ENCODE results near the gene ROR1. TPM values are rescaled to one million over a fixed set of nuclear protein-coding genes. Genes with fewer than 3 reads are reported as not detected.

ROR1 gene
- total RNA-seq, 2 experiments from 2014 or later: not detected

- ChIA-PET POLR2A (interaction anchor here (0.5 kb wide), 1 partner anchor 13 kb away, joined by 3 read pairs; no protein-coding TSS in a partner anchor), CTCF (no interaction called here)
- DNase-seq: no peak
Measured at GRCh38 chr1:64021066-64021465, 247.2 kb downstream of the ROR1 start.

GRCh38 chr1:64025051-64025450 is 251.2 kb downstream of the ROR1 start:
- H3K4me1 Mint-ChIP-seq (ENCODE audit: low read depth): peaks cover 1% of the 10 kb centered on the region
- CTCF ChIA-PET: no interaction called here
- no peak overlapping the region for H3K4me3 Mint-ChIP-seq
- DNase-seq (no peak), ATAC-seq (no peak)
- H3K9me3 Mint-ChIP-seq (ENCODE audit: insufficient read depth): no peaks in the 10 kb centered on the region
- no peaks in the 10 kb centered on the region for H3K36me3 Mint-ChIP-seq (ENCODE audit: low read depth)
- H3K27ac Mint-ChIP-seq: no peak overlapping the region
- H3K27me3 Mint-ChIP-seq (ENCODE audit: low read depth): no peaks in the 10 kb centered on the region
- POLR2A ChIA-PET: no interaction called here

More at GRCh38 chr1:64021066-64021465, 247.2 kb downstream of the ROR1 start:
- no peaks in the 10 kb centered on the region for H3K27me3 Mint-ChIP-seq (ENCODE audit: low read depth)
- H3K9me3 Mint-ChIP-seq (ENCODE audit: insufficient read depth): no peaks in the 10 kb centered on the region
- no peak overlapping the region for H3K27ac Mint-ChIP-seq
- H3K4me3 Mint-ChIP-seq: no peak overlapping the region
- H3K4me1 Mint-ChIP-seq (ENCODE audit: low read depth): peaks cover 6% of the 10 kb centered on the region
- H3K36me3 Mint-ChIP-seq (ENCODE audit: low read depth): no peaks in the 10 kb centered on the region
- no peak for ATAC-seq

- ChIA-PET POLR2A (no interaction called here), CTCF (no interaction called here)
- H3K9me3 Mint-ChIP-seq (ENCODE audit: insufficient read depth): no peaks in the 10 kb centered on the region
- no peaks in the 10 kb centered on the region for H3K27me3 Mint-ChIP-seq (ENCODE audit: low read depth)
- H3K36me3 Mint-ChIP-seq (ENCODE audit: low read depth): no peaks in the 10 kb centered on the region
- no peaks in the 10 kb centered on the region for H3K4me1 Mint-ChIP-seq (ENCODE audit: low read depth)
- DNase-seq: no peak
- H3K4me3 Mint-ChIP-seq: no peak overlapping the region
- H3K27ac Mint-ChIP-seq: no peak overlapping the region
- ATAC-seq: no peak
Measured at GRCh38 chr1:64029037-64029436, 255.2 kb downstream of the ROR1 start.

- CTCF ChIA-PET: no interaction called here
- no peaks in the 10 kb centered on the region for H3K36me3 Mint-ChIP-seq (ENCODE audit: low read depth)
- DNase-seq (no peak), ATAC-seq (no peak)
- H3K4me1 Mint-ChIP-seq (ENCODE audit: low read depth): no peaks in the 10 kb centered on the region
- H3K27ac Mint-ChIP-seq: no peak overlapping the region
- POLR2A ChIA-PET: no interaction called here
- H3K9me3 Mint-ChIP-seq (ENCODE audit: insufficient read depth): no peaks in the 10 kb centered on the region
- H3K27me3 Mint-ChIP-seq (ENCODE audit: low read depth): no peaks in the 10 kb centered on the region
- H3K4me3 Mint-ChIP-seq: no peak overlapping the region
Measured at GRCh38 chr1:64030411-64030810, 256.6 kb downstream of the ROR1 start.

- ATAC-seq: no peak
- CTCF ChIA-PET: no interaction called here
- Mint-ChIP-seq H3K36me3 (ENCODE audit: low read depth) (no peaks in the 10 kb centered on the region), H3K9me3 (ENCODE audit: insufficient read depth) (no peaks in the 10 kb centered on the region), H3K4me1 (ENCODE audit: low read depth) (no peaks in the 10 kb centered on the region), H3K27me3 (ENCODE audit: low read depth) (no peaks in the 10 kb centered on the region), H3K4me3 (no peak overlapping the region), H3K27ac (no peak overlapping the region)
- no peak for DNase-seq
- POLR2A ChIA-PET: no interaction called here
Measured at GRCh38 chr1:64031236-64031635, 257.4 kb downstream of the ROR1 start.

- ATAC-seq: no peak
- Mint-ChIP-seq H3K27ac (no peak overlapping the region), H3K9me3 (ENCODE audit: insufficient read depth) (no peaks in the 10 kb centered on the region), H3K36me3 (ENCODE audit: low read depth) (no peaks in the 10 kb centered on the region), H3K4me1 (ENCODE audit: low read depth) (no peaks in the 10 kb centered on the region), H3K4me3 (no peak overlapping the region), H3K27me3 (ENCODE audit: low read depth) (no peaks in the 10 kb centered on the region)
- ChIA-PET CTCF (no interaction called here), POLR2A (interaction anchor here (0.6 kb wide), 1 partner anchor 13 kb away, joined by 3 read pairs; no protein-coding TSS in a partner anchor)
- no peak for DNase-seq
Measured at GRCh38 chr1:64033667-64034220, 259.9 kb downstream of the ROR1 start.

- Mint-ChIP-seq H3K9me3 (ENCODE audit: insufficient read depth) (no peaks in the 10 kb centered on the region), H3K4me3 (no peak overlapping the region), H3K27me3 (ENCODE audit: low read depth) (no peaks in the 10 kb centered on the region), H3K27ac (no peak overlapping the region), H3K4me1 (ENCODE audit: low read depth) (no peaks in the 10 kb centered on the region), H3K36me3 (ENCODE audit: low read depth) (no peaks in the 10 kb centered on the region)
- DNase-seq (no peak), ATAC-seq (no peak)
- ChIA-PET POLR2A (no interaction called here), CTCF (no interaction called here)
Measured at GRCh38 chr1:64036549-64036948, 262.7 kb downstream of the ROR1 start.

GRCh38 chr1:64038119-64038518 is 264.3 kb downstream of the ROR1 start:
- DNase-seq: no peak

GRCh38 chr1:64038965-64039364 is 265.1 kb downstream of the ROR1 start:
- no peaks in the 10 kb centered on the region for H3K36me3 Mint-ChIP-seq (ENCODE audit: low read depth)
- ATAC-seq: no peak
- DNase-seq: no peak
- no peaks in the 10 kb centered on the region for H3K9me3 Mint-ChIP-seq (ENCODE audit: insufficient read depth)
- no peak overlapping the region for H3K4me3 Mint-ChIP-seq
- H3K4me1 Mint-ChIP-seq (ENCODE audit: low read depth): no peaks in the 10 kb centered on the region
- CTCF ChIA-PET: no interaction called here
- no peaks in the 10 kb centered on the region for H3K27me3 Mint-ChIP-seq (ENCODE audit: low read depth)
- H3K27ac Mint-ChIP-seq: no peak overlapping the region
- POLR2A ChIA-PET: no interaction called here

More at GRCh38 chr1:64038119-64038518, 264.3 kb downstream of the ROR1 start:
- Mint-ChIP-seq H3K9me3 (ENCODE audit: insufficient read depth) (no peaks in the 10 kb centered on the region), H3K36me3 (ENCODE audit: low read depth) (no peaks in the 10 kb centered on the region), H3K27ac (no peak overlapping the region), H3K4me3 (no peak overlapping the region), H3K4me1 (ENCODE audit: low read depth) (no peaks in the 10 kb centered on the region), H3K27me3 (ENCODE audit: low read depth) (no peaks in the 10 kb centered on the region)
- ChIA-PET POLR2A (no interaction called here), CTCF (no interaction called here)
- no peak for ATAC-seq

- Mint-ChIP-seq H3K36me3 (ENCODE audit: low read depth) (no peaks in the 10 kb centered on the region), H3K4me3 (no peak overlapping the region), H3K4me1 (ENCODE audit: low read depth) (no peaks in the 10 kb centered on the region), H3K27ac (no peak overlapping the region), H3K27me3 (ENCODE audit: low read depth) (no peaks in the 10 kb centered on the region), H3K9me3 (ENCODE audit: insufficient read depth) (no peaks in the 10 kb centered on the region)
- CTCF ChIA-PET: no interaction called here
- ATAC-seq (no peak), DNase-seq (no peak)
- POLR2A ChIA-PET: no interaction called here
Measured at GRCh38 chr1:64039390-64039926, 265.6 kb downstream of the ROR1 start.

- Mint-ChIP-seq H3K27ac (no peak overlapping the region), H3K4me1 (ENCODE audit: low read depth) (no peaks in the 10 kb centered on the region), H3K9me3 (ENCODE audit: insufficient read depth) (no peaks in the 10 kb centered on the region), H3K36me3 (ENCODE audit: low read depth) (no peaks in the 10 kb centered on the region), H3K4me3 (no peak overlapping the region), H3K27me3 (ENCODE audit: low read depth) (no peaks in the 10 kb centered on the region)
- POLR2A ChIA-PET: no interaction called here
- no peak for ATAC-seq
- CTCF ChIA-PET: no interaction called here
- no peak for DNase-seq
Measured at GRCh38 chr1:64041371-64042131, 267.7 kb downstream of the ROR1 start.

- Mint-ChIP-seq H3K27ac (no peak overlapping the region), H3K9me3 (ENCODE audit: insufficient read depth) (no peaks in the 10 kb centered on the region), H3K36me3 (ENCODE audit: low read depth) (no peaks in the 10 kb centered on the region), H3K27me3 (ENCODE audit: low read depth) (no peaks in the 10 kb centered on the region), H3K4me3 (no peak overlapping the region), H3K4me1 (ENCODE audit: low read depth) (no peaks in the 10 kb centered on the region)
- DNase-seq (no peak), ATAC-seq (no peak)
- CTCF ChIA-PET: no interaction called here
- POLR2A ChIA-PET: no interaction called here
Measured at GRCh38 chr1:64042331-64043100, 268.7 kb downstream of the ROR1 start.

Data from activated CD8-positive, alpha-beta T cell treated with anti-CD3 and anti-CD28 coated beads, Interleukin-2, amount 10 ng/mL, durations not matched to agents 7 days and 5 days (primary cell).